ENCODE measurements around the gene GRB10.

GRB10 gene

GRCh38 chr7:50787825-50788224 lies 5.1 kb upstream of the GRB10 start:
- no peak for TF ChIP-seq ELF4 (IDR thresholded peaks at IDR 0.05)
- no peak for TF ChIP-seq ZNF384 (IDR thresholded peaks at IDR 0.05)
- TF ChIP-seq HDGF (IDR thresholded peaks at IDR 0.05; ENCODE audit: borderline replicate concordance): no peak
- no peak for TF ChIP-seq ARNT (IDR thresholded peaks at IDR 0.05)
- no peak for TF ChIP-seq SUZ12 (IDR thresholded peaks at IDR 0.05)
- no peak for TF ChIP-seq PKNOX1 (IDR thresholded peaks at IDR 0.05)
- no peak for TF ChIP-seq LEF1 (IDR thresholded peaks at IDR 0.05; ENCODE audit: borderline replicate concordance)
- TF ChIP-seq BHLHE40 (IDR thresholded peaks at IDR 0.05; ENCODE audit: borderline replicate concordance): no peak
- CTCF ChIA-PET: no interaction called here
- POLR2A ChIA-PET: no interaction called here
- DNase-seq (ENCODE audit: extremely low spot score): no peak

DNA sequence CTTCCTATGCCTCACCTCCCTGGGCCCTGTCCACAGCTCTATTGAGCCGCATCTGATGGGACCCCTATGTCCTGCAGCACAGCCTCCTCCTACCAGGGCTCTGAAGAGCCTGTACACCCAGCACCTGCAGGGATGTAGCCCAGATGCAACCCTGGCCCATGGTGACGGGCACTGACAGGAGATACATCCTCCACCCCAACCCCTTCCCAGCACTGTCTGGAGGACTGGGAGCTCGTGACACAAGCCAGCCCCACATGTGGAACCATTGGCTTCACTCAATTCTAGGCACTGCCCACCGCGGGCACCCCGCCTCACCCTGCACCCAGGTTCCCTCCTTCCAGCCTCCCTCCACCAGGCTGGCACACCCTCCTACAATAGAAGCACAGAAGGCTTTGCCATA lies 2.6 kb upstream of the GRB10 start:
- ChIA-PET POLR2A (no interaction called here), CTCF (no interaction called here)
- DNase-seq (ENCODE audit: extremely low spot score): no peak
- TF ChIP-seq FOXM1 (IDR thresholded peaks at IDR 0.05; ENCODE audit: borderline replicate concordance) (no peak), NFRKB (IDR thresholded peaks at IDR 0.05) (no peak), CTBP1 (IDR thresholded peaks at IDR 0.05; ENCODE audit: borderline replicate concordance) (no peak), TARDBP (IDR thresholded peaks at IDR 0.05) (no peak), LEF1 (IDR thresholded peaks at IDR 0.05; ENCODE audit: borderline replicate concordance) (no peak), SUZ12 (IDR thresholded peaks at IDR 0.05) (no peak), PKNOX1 (IDR thresholded peaks at IDR 0.05) (no peak), SP1 (IDR thresholded peaks at IDR 0.05) (no peak), BHLHE40 (IDR thresholded peaks at IDR 0.05; ENCODE audit: borderline replicate concordance) (no peak), ARNT (IDR thresholded peaks at IDR 0.05) (no peak), L3MBTL2 (conservative IDR thresholded peaks at IDR 0.05) (no peak), ELF4 (IDR thresholded peaks at IDR 0.05) (no peak), FOXK2 (IDR thresholded peaks at IDR 0.05) (no peak), FOXA1 (IDR thresholded peaks at IDR 0.05) (no peak), ZNF384 (IDR thresholded peaks at IDR 0.05) (no peak), HDGF (IDR thresholded peaks at IDR 0.05; ENCODE audit: borderline replicate concordance) (no peak)

DNA sequence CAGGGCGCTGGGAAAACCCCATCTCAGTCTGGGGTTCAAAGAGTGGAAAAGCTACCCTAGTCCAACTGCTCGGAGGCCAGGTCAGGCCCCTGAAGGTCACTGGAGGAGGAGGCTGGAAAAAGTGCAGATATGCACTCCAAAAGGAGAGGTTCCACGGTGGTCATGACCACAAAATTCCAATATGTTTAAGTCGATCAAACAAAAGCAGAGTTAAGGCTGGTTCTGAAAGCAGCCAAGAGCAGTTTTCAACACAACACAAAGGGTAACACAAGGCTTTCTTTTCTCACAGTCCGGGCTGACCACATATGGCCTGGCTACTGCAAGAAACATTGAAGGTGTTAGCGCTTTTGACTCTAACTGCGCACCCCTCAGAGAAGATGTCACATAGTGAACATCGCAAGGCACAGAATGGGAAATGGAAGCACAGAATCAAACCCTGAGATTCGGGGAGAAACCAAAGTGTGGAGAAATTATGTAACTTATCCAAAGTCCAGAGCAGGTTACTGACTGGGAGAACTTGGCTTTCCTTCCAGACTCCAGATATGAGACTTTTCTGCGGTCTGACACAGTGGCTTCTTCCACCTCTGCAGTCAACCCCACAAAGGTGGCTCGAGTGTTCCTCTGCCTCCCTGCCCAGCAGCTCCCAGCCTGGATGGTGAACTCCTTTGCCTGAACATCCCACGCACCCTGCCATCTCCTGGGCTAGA lies 1.3 kb upstream of the GRB10 start:
- TF ChIP-seq TARDBP (IDR thresholded peaks at IDR 0.05) (no peak), HDGF (IDR thresholded peaks at IDR 0.05; ENCODE audit: borderline replicate concordance) (no peak), L3MBTL2 (conservative IDR thresholded peaks at IDR 0.05) (no peak), BHLHE40 (IDR thresholded peaks at IDR 0.05; ENCODE audit: borderline replicate concordance) (no peak), SP1 (IDR thresholded peaks at IDR 0.05) (no peak), ELF4 (IDR thresholded peaks at IDR 0.05) (no peak)
- DNase-seq (ENCODE audit: extremely low spot score): no peak
- ChIA-PET POLR2A (no interaction called here), CTCF (no interaction called here)

DNA sequence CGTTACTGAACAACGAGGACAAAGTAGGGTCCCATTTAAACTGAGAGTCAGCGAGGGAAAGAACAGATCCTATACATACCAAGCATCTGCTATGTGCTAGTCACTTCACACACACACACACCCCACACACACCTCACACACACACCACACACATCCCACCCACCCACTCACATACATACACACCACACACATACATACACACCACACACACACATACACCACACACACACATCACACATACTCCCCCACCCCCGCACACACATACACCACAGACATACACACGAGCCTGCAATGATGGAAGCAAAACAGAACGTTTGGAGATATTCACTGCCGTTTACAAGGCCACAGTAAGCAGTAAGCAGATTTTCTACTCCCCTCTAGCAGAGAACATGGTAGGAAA lies 607 bp upstream of the GRB10 start:
- ChIA-PET POLR2A (no interaction called here), CTCF (no interaction called here)
- no peak for TF ChIP-seq CTBP1 (IDR thresholded peaks at IDR 0.05; ENCODE audit: borderline replicate concordance)
- no peak for TF ChIP-seq FOXK2 (IDR thresholded peaks at IDR 0.05)
- TF ChIP-seq TARDBP (IDR thresholded peaks at IDR 0.05): no peak
- TF ChIP-seq ELF4 (IDR thresholded peaks at IDR 0.05): no peak
- TF ChIP-seq NFRKB (IDR thresholded peaks at IDR 0.05): no peak
- no peak for TF ChIP-seq LEF1 (IDR thresholded peaks at IDR 0.05; ENCODE audit: borderline replicate concordance)
- no peak for TF ChIP-seq ZNF384 (IDR thresholded peaks at IDR 0.05)
- no peak for DNase-seq (ENCODE audit: extremely low spot score)

DNA sequence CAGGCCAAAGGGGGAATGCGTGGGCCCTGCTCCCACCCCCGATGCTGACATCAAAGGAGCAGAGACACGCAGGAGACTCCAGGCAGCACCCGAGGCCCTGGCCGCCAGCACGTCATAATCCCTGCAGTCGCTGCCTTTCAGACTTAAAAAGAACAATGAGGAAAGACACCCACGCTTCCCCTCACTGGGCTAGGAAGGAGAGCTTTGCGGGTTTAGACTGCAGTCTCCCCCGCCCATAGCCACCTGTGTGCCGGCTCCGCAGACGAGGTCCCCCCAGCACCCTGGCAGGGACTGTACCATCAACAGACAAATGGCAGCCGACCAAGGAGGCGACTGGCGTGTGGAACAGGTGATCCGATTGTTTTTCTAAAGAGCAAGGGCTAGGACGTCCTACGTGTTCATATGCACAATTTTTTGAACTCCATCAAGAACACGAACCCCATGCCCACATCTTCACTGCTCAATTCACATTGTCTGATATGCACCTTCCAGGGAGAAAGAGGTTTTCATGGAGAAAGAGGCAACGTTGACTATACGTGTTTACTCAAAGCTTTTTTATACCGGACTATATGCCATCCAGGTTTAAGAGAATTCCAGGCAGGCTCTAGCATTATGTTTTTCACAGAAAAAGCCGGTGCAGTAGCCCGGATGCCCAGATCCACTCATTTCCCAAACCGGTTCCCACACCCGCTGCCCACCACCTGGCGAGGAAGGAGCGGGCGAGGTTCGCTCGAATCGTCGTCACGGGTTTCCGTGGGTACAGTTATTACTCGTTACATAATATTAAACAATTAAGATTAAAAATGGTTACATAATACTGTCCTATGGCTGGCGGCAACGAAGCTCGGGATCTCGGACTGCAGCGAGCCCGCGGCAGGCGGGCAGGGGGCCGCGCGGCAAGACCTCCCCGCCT lies 1.1 kb downstream of the GRB10 start:
- TF ChIP-seq NFRKB (IDR thresholded peaks at IDR 0.05): no peak
- TF ChIP-seq LEF1 (IDR thresholded peaks at IDR 0.05; ENCODE audit: borderline replicate concordance): no peak
- no peak for TF ChIP-seq FOXM1 (IDR thresholded peaks at IDR 0.05; ENCODE audit: borderline replicate concordance)
- no peak for TF ChIP-seq CTBP1 (IDR thresholded peaks at IDR 0.05; ENCODE audit: borderline replicate concordance)
- TF ChIP-seq HDGF (IDR thresholded peaks at IDR 0.05; ENCODE audit: borderline replicate concordance): no peak
- no peak for TF ChIP-seq ELF4 (IDR thresholded peaks at IDR 0.05)
- ChIA-PET CTCF (interaction anchor here (0.8 kb wide), 1 partner anchor 148 kb away, joined by 3 read pairs; no protein-coding TSS in a partner anchor), POLR2A (no interaction called here)
- no peak for DNase-seq (ENCODE audit: extremely low spot score)

DNA sequence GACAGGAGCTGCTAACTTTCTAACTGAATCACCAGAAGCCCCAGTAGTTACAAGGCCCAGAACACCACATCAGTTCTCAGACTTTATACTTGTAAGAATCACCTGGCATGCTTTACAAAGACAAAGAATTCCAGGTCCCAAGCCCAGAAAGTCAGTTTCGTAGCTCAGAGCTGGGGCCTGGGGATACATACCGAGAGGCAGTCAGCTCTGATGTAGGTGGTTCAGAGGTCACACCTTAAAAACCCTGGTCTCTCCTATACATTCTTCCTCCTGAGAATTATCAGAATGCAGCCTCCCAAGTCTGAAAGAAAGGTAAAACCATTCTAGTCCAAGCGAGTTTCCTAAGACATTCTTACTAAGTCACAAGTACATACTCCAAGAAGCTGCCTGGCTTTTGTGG lies 2.3 kb downstream of the GRB10 start:
- no peak for DNase-seq (ENCODE audit: extremely low spot score)
- ChIA-PET CTCF (no interaction called here), POLR2A (no interaction called here)
- TF ChIP-seq SUZ12 (IDR thresholded peaks at IDR 0.05) (no peak), PKNOX1 (IDR thresholded peaks at IDR 0.05) (no peak), ELF4 (IDR thresholded peaks at IDR 0.05) (no peak), L3MBTL2 (conservative IDR thresholded peaks at IDR 0.05) (no peak), TARDBP (IDR thresholded peaks at IDR 0.05) (no peak), ARNT (IDR thresholded peaks at IDR 0.05) (no peak), FOXM1 (IDR thresholded peaks at IDR 0.05; ENCODE audit: borderline replicate concordance) (no peak), ZNF384 (IDR thresholded peaks at IDR 0.05) (no peak), FOXK2 (IDR thresholded peaks at IDR 0.05) (no peak), FOXA1 (IDR thresholded peaks at IDR 0.05) (no peak), CTBP1 (IDR thresholded peaks at IDR 0.05; ENCODE audit: borderline replicate concordance) (no peak), LEF1 (IDR thresholded peaks at IDR 0.05; ENCODE audit: borderline replicate concordance) (no peak), HDGF (IDR thresholded peaks at IDR 0.05; ENCODE audit: borderline replicate concordance) (no peak)
